Stimulated activated CD8-positive, alpha-beta memory T cell treated with anti-CD3 and anti-CD28 coated beads, Interleukin-7, amount 100 ng/mL, for 1 hour (primary cell): Measurements from ENCODE around the gene PALB2.
"Not testable (repeated sequence)": the region's sequence is repeated elsewhere in the genome, so short reads cannot be mapped to it uniquely, and the experiment has no call there.

Source experiments
- DNase-seq, 2 donors: peaks; one replicate each; pipeline ENCODE4 v3.0.0-alpha.2; 2020; ENCODE audit warnings: low read depth in 2 of 2

The PALB2 gene

GRCh38 chr16:23642246-23642774 is 1.2 kb upstream of the PALB2 start:
- DNase-seq = no peak

GRCh38 chr16:23640615-23640930 is 537 bp downstream of the PALB2 start:
- DNase-seq = no peak

GRCh38 chr16:23635958-23636357 is 5.2 kb downstream of the PALB2 start:
- no peak for DNase-seq

- no peak for DNase-seq
Measured at GRCh38 chr16:23634461-23635036, 6.6 kb downstream of the PALB2 start.

GRCh38 chr16:23631874-23632273 is 9.2 kb downstream of the PALB2 start:
- DNase-seq = not testable (repeated sequence)

- DNase-seq = no peak
Measured at GRCh38 chr16:23629516-23629915, 11.6 kb downstream of the PALB2 start.

- DNase-seq = no peak
Measured at GRCh38 chr16:23624092-23624491, 17.0 kb downstream of the PALB2 start.

GRCh38 chr16:23615805-23616204 is 25.3 kb downstream of the PALB2 start:
- no peak for DNase-seq

- DNase-seq = no peak
Measured at GRCh38 chr16:23611936-23612335, 29.2 kb downstream of the PALB2 start.

- not testable (repeated sequence) for DNase-seq
Measured at GRCh38 chr16:23610905-23611304, 30.2 kb downstream of the PALB2 start.

GRCh38 chr16:23609929-23610328 is 31.2 kb downstream of the PALB2 start:
- DNase-seq = no peak

- DNase-seq = no peak
Measured at GRCh38 chr16:23608194-23608593, 32.9 kb downstream of the PALB2 start.

GRCh38 chr16:23607726-23608125 is 33.4 kb downstream of the PALB2 start:
- no peak for DNase-seq

- no peak for DNase-seq
Measured at GRCh38 chr16:23597003-23597756, 43.9 kb downstream of the PALB2 start.

GRCh38 chr16:23595951-23596720 is 45.0 kb downstream of the PALB2 start, which contains the start of gene NDUFAB1:
Gene NDUFAB1 (minus strand): TSS chr16:23596316. CDS start chr16:23596290, 26 bp downstream.
- DNase-seq = peak; percentile 78 to 83

GRCh38 chr16:23595246-23595950 is 45.7 kb downstream of the PALB2 start:
- DNase-seq = no peak

- no peak for DNase-seq
Measured at GRCh38 chr16:23594186-23594585, 46.9 kb downstream of the PALB2 start.

- DNase-seq = no peak
Measured at GRCh38 chr16:23590181-23590580, 50.9 kb downstream of the PALB2 start.

GRCh38 chr16:23587726-23588125 is 53.4 kb downstream of the PALB2 start:
- DNase-seq = no peak

- DNase-seq = no peak
Measured at GRCh38 chr16:23584186-23585076, 56.7 kb downstream of the PALB2 start.

- DNase-seq = not testable (repeated sequence)
Measured at GRCh38 chr16:23583271-23583670, 57.8 kb downstream of the PALB2 start.
